HG03565 (cell line): ENCODE measurements around the gene HES5.

Experiments
- ATAC-seq: cut with Tn5 transposase; IDR thresholded peaks from one replicate; pipeline ENCODE4 v1.9.1; 2021; ENCODE audit warnings: mild to moderate bottlenecking, moderate library complexity; ENCODE audit not compliant: unreplicated experiment

Gene HES5

GRCh38 chr1:2502661-2503553 is 27.2 kb downstream of the HES5 start:
- ATAC-seq, result no peak

DNA sequence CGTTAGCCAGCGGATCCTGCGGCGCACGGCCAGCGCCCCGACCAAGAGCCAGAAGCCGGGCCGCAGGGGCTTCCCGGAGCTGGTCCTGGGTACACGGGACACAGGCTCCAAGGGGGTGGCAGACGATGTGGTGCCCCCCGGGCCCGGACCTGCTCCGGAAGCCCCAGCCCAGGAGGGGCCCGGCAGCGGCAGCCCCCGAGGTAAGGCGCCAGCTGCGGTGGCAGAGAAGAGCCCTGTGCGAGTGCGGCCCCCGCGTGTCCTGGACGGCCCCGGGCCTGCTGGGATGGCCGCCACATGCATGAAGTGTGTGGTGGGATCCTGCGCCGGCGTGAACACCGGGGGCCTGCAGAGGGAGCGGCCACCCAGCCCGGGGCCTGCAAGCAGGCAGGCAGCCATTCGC is 27.9 kb downstream of the HES5 start:
- no peak for ATAC-seq

GRCh38 chr1:2501820-2502119 is 28.3 kb downstream of the HES5 start:
- ATAC-seq, result no peak

GRCh38 chr1:2501041-2501819 is 28.8 kb downstream of the HES5 start:
- ATAC-seq, result no peak

DNA sequence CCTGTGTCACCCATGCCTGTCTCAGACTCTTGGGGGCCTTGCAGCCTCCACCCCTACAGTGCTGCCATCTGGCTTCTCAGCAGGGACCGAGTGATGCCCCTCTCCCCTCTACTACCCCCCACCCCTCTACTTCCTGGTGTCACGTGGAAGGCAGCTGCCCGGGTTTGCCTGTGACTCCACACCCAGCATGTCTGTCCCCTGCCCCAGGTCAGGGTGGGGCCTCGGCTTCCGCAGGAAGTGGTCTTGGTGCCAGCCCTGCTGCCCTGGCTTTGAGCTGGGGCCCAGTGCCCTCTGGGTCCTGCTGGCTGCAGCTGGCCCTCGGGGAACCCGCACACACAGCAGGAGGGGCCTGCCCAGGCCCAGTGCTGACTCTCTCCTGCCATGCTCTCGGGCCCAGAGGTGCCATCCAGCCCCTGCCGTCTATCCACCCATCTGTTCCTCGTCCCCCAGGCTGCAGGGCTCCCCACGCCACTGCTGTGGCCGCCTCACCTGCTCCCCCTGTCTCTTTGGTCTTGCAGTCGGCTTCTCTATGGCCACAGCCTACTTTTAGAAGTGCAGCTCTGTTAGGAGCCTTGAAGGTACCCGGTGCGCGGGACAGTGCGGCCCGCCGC is 30.0 kb downstream of the HES5 start:
- no peak for ATAC-seq

GRCh38 chr1:2499260-2499659 is 30.8 kb downstream of the HES5 start:
- no peak for ATAC-seq

DNA sequence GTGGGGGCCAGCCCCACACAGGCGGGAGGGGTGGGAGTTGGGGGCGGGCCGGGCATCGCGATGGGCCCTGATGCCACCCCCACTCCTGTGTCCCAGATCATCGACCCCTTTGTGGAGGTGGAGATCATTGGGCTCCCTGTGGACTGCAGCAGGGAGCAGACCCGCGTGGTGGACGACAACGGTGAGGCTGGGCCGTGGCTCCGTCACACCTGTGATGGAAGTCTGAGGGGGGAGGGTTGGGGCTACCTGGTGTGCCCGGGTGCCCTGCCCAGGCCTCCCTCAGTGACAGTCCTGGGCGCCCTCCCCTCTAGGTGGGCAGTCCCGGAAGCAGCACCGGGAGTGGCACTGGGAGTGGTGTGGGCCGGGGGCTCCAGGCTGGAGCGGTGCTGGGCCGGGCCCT is 31.4 kb downstream of the HES5 start:
- ATAC-seq, result no peak

DNA sequence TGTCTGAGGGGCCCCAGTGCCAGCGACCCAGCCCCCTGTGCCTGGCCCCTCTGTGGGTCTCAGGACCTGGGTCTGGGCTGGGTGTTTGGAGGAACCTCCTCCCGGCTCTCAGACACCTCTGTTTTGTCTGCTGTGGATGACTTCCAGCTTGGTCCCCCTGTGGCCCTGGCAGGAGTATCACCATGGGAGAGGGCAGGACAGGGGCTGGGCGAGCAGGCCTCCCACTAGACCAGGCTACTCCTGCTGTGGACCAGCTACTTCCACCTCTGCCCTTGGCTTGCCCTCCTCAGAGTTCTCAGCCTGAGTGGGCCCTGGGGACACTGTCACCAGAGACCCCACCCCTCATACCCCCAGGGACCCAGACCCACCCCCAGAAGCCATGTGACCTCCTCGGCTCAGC is 32.2 kb downstream of the HES5 start:
- ATAC-seq, result no peak

DNA sequence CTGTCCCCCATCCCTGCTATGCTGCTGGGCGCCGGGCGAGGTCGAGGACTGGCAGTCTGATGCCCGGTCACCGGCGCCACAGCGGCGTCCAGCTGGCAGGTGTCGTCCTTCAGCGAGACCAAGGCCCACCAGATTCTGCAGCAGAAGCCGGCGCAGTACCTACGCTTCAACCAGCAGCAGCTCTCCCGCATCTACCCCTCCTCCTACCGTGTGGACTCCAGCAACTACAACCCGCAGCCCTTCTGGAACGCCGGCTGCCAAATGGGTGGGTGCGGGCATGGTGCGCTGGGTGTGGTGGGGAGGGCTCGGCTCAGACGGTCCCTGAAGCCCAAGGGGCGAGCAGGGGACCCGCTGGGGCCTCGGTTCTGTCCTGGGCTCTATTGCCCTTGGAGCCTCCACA is 33.3 kb downstream of the HES5 start:
- ATAC-seq, result no peak

DNA sequence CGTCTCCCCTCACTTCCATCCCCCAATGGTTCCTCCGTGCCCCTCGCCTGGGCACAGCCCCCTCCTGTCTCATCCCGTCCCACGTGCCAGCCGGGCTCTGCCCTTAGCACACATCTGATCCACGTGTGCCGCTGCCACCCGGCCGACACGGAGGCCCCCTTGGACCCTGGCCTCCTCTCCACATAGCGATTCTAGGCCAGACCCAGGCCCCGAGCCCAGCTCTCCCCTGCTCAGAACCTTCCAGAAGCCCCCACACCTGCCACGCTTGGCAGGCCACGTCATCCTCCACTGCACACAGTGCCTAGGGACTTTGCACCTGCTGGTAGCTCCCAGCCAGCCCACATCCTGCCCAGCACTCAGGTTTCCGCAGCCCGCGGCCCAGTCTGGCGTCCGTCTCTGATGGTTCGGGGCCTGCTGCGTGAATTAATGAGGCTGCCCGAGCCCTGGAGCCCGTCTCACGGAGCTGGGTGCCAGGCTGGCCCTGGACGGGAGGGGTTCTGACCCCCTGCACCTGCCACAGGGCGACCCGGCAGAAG is 33.9 kb downstream of the HES5 start:
- ATAC-seq, result no peak

DNA sequence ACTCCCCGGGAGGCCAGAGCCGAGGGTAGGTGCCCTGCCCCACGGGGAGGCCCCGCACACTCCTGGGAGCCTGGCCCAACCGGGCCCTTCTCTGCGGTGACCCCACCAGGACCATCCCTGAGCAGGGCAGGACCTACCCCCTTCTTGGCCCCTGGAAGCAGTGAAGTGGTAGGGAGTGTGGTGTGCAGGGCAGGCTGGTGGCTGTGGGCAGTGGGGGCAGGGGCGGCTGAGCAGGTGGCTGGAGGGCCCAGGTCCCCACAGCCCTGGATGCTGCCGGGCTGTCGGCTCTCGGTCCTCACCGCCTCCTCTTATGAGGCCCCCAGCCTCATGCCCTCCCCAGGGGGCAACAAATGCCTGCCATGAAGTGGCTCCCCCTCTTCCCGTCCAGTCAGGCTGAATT is 34.5 kb downstream of the HES5 start:
- no peak for ATAC-seq

DNA sequence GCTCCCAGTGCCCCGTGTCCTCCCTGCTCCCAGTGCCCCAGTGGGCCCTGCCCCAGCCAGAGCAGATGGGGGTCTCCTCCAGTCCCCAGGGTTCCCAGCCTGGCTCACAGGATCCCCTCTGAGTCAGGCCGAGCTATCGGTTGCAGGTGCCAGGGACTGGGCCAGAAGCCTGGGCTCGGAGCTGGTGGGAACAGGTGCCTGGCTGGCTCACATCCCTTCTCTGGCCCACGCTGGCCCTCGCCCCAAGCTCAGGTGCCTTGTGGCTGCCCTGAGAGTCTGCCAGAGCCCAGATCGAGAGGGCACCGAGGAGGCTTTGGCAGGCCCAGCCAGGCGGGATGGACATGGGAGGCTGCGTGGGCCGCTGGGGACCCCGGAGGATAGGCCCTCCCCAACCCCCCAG is 35.0 kb downstream of the HES5 start:
- ATAC-seq, result no peak

- ATAC-seq, result no peak
Measured at GRCh38 chr1:2494323-2494693, 35.8 kb downstream of the HES5 start.

DNA sequence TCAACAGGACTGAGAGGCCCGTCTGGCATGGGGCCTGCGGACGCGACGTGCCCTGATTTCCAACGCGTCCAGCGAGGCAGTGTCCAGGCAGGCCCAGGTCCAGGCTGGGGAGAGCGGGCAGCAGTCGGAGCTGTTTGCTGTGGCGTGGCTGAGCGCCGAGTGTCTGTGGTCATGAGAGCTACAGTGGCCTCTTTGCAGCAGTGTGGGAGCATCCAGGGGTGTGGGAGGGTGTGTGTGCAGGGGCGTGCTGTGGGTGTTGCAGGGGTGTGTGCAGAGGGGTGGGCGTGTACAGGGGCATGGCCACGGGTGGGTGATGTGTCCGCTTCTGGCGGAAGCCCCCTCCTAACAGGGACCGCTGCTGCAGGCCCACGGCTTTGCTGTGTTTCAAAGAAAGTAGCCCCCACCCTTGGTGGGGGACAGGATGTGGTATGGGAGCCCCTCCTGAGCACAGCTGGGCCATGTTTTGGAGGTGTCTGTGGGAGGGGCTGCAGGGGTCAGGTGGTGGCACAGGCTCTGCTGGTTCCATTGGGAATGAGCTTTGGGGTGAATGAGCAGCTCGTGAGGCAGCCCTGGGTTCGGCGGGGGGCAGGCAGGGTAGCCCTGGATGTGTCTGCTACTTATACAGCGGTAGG is 36.3 kb downstream of the HES5 start:
- ATAC-seq, result no peak

DNA sequence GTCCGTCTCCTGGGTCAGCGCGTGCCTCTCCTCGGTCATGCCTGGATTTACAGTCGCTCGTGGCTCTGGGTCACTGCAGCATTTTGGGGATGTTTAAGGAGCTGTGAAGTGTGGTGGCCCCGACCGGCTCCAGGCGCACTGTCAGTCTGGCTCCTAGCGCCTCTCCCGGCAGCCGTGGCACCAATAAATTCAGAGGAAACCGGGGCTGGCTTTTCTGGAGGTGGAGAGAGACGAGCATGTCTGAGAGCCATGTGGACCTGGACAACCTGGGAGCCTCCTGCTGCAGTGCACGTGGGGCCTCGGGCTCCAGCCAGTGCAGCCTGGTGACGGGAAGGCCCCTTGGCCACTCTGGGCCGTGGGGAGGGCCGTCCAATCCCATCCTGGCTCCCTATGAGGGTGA is 36.8 kb downstream of the HES5 start:
- no peak for ATAC-seq

DNA sequence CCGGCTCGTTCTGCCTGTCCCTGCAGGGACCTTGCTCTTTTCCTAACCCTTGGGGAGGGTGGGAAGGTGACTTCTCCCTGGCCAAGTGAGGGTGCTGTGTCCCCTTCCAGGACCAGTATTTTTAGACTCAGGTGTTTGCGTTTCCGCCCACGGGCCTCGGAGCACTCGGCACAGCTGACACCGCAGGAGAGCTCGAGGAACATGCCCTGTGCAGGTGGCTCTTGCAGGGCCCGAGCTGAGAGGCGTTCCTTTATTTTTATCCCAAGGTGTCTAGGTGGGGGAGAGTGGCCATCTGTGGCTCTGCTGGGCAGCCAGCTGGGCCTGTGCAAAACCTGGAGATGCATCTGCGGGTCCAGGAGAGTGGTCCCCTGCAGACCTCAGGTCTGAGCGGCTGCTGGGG is 38.0 kb downstream of the HES5 start:
- no peak for ATAC-seq

- no peak for ATAC-seq
Measured at GRCh38 chr1:2489615-2490014, 40.4 kb downstream of the HES5 start.

DNA sequence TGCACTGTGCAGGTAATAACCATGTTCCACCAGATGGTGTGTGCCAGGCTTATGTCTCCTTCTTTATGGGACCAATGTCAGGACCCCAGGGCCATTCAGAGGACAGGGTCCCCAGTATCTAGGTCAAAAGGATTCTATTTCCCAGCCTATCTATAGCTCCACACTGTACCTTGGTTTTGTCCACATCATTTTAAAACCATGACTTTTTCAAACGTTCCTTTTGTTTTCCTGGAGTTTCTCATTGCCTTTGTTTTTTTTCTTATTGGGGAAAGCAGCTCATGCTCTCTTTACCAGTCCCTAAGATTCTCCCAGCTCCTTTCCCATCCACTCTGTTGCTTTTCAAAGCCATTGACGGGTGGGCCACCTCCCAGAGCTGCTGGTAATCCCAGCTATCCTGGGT is 41.4 kb downstream of the HES5 start:
- no peak for ATAC-seq

- ATAC-seq, result no peak
Measured at GRCh38 chr1:2486558-2486957, 43.5 kb downstream of the HES5 start.

DNA sequence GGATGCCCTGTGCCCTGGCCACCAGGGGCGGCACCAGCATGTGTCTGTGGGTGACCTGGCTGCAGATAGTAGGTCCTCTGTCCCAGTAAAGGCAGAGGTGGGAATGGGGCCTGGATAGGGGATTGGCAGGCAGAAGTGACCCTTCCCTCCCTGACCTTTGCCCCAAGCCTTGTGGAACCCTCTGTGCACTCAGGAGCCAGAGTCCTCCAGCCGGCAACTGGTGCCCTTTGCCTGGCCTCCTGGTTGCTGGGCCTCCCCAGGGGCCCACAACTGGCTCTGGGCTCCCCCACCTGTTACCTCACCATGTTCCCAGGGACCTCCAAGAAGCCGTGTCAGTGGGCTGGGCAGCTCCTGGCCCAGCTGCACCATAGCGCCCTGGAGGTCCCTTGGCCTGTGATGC is 44.0 kb downstream of the HES5 start:
- ATAC-seq, result no peak

DNA sequence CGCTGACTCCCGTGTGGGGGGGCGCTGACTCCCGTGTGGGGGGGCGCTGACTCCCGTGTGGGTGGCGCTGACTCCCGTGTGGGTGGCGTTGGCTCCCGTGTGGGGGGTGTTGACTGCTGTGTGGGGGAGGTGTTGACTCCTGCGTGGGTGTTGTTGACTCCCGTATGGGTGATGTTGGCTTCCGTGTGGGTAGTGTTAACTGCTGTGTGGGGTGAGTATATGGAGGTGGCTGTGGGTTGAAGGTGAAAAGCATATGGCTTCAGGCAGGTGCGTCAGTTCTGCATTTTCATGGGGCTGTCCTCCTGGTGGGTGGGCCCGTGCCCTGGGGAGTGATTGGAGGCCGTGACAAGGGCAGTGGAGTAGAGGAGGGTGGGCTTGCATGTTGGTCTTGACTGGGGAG is 46.1 kb downstream of the HES5 start:
- no peak for ATAC-seq
